Epidermal melanocyte (primary cell): ENCODE data around the gene EPN3.

Experiments
- DNase-seq: peaks from one replicate; pipeline ENCODE4 v3.0.0; 2011; ENCODE audit warnings: low spot score; ENCODE audit not compliant: insufficient read length

EPN3 gene

DNA sequence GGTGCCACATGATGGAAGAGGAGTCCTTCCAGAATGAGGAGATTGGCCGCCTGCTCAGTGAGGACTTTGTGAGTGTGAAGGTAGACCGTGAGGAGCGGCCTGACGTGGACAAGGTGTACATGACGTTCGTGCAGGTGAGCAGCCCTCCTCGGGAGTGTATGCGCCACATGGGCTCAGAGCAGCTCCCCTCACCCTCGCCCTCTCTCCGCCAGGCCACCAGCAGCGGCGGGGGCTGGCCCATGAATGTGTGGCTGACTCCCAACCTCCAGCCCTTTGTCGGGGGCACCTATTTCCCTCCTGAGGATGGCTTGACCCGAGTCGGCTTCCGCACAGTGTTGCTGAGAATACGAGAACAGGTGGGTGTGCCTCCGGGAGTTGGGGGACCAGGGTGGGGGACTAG, 16.3 kb downstream of the EPN3 start:
- no peak for DNase-seq

DNA sequence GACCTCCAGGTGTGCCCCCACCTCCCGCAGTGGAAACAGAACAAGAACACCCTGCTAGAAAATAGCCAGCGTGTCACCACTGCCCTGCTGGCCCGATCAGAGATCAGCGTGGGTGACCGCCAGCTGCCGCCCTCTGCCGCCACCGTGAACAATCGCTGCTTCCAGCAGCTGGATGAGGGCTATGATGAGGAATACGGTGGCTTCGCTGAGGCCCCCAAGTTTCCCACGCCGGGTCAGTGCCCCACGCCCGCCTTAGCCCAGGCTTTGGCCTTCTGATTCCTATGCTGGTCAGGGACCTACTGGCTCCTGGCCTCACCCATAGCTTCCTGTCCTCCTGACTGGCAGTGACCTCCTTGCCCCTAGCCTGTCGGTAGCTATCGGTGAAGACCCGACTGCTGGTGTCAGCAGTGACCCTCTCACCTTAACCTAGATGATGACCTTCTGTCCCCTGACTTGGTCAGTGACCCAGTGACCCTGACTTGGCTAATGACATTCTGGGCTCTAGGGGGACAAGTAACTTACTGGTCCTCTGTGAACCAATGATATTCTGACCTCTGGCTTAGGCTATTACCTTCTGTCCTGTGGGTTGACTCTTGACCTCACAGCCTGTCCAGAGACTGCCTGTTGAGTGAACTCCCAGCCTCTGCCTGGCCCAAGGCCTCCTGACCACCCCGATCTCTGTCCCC, 16.9 kb downstream of the EPN3 start:
- no peak for DNase-seq

DNA sequence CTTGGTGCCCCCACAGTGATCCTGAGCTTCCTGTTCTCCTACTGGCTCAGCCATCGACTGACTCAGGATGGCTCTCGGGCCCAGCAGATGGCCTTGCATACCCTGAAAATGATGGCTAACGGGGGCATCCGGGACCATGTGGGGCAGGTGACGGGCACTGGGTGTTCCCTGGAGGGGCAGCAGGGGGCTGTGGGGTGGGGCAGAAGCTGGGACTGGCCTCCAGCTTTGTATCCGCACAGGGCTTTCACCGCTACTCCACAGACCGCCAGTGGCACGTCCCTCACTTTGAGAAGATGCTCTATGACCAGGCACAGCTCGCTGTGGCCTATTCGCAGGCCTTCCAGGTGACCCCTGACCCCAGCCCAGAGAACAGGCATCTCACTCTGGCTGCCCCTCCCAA, 17.4 kb downstream of the EPN3 start:
- no peak for DNase-seq

DNA sequence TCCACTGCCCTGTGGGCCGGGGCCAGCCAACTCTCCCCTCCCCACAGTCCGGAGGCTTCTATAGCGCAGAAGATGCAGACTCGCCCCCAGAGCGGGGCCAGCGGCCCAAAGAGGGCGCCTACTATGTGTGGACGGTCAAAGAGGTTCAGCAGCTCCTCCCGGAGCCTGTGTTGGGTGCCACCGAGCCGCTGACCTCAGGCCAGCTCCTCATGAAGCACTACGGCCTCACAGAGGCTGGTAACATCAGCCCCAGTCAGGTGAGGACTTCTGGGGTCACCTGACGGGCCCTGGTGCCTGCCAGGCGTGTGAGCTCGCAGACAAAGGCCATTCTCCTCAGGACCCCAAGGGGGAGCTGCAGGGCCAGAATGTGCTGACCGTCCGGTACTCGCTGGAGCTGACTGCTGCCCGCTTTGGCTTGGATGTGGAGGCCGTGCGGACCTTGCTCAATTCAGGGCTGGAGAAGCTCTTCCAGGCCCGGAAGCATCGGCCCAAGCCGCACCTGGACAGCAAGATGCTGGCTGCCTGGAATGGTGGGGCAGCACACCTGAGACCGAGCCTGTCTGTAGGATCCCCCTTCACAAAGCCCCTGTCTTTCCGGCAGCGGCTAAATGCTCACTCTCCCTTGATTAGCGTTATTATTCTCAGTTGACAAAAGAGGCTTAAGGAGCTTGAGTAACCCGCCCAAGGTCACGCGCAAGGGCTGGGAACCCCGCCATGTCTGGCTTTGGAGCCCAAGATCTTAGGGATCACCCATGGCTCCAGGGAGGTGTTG, 18.3 kb downstream of the EPN3 start:
- no peak for DNase-seq

DNA sequence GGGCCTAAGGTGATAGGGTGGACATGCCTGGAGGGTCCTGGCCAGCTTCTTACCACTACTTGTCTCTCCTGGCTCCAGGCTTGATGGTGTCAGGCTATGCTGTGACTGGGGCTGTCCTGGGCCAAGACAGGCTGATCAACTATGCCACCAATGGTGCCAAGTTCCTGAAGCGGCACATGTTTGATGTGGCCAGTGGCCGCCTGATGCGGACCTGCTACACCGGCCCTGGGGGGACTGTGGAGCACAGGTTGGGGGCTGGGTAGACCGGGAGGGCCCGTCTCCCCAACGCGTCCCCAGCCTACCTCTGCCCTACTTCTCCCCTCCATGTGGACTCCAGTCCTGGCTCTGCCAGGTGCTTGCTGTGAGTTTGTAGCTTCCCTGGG, 18.9 kb downstream of the EPN3 start:
- DNase-seq: no peak

DNA sequence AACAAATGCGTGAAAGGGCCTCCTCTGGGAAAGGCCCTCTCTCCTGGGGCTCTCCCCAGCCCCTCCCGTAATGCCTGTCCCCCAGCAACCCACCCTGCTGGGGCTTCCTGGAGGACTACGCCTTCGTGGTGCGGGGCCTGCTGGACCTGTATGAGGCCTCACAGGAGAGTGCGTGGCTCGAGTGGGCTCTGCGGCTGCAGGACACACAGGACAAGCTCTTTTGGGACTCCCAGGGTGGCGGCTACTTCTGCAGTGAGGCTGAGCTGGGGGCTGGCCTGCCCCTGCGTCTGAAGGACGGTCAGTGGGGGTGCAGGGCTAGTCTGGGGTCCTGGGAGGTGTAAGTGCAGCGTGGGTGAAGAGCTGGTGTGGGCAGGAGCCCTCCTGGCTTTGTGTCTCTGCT, 19.3 kb downstream of the EPN3 start:
- no peak for DNase-seq

DNA sequence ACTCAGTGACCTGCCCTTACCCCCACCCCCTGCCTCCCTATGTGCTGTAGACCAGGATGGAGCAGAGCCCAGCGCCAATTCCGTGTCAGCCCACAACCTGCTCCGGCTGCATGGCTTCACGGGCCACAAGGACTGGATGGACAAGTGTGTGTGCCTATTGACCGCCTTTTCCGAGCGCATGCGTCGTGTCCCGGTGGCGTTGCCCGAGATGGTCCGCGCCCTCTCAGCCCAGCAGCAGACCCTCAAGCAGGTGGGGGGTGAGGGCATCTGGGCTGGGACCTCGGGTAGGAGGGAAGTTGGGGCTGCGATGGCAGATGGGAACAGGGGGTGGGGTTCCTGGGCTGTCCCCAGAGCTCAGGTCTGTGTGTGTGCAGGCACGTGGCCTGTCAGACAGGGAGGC, 21.7 kb downstream of the EPN3 start:
- DNase-seq: no peak

DNA sequence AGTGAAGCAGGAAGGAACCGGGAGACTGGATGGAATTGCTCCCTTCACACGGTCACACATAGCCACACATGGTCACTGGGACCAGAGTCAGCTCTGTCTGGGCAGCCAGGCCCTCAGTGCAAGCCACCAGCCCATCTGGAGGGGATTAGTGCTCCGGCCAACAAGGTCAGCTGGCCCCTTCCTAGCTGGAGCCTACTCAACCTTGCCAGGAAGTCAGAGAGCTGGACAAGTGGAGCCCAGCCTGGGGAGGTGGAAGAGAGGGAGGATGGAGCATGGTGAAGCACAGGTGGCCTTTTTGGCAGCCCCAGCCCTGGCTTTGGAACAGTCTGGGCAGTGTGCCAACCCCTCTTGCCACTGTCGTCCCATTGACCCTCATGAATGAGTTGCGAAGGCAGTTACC, 24.3 kb downstream of the EPN3 start:
- DNase-seq: no peak

DNA sequence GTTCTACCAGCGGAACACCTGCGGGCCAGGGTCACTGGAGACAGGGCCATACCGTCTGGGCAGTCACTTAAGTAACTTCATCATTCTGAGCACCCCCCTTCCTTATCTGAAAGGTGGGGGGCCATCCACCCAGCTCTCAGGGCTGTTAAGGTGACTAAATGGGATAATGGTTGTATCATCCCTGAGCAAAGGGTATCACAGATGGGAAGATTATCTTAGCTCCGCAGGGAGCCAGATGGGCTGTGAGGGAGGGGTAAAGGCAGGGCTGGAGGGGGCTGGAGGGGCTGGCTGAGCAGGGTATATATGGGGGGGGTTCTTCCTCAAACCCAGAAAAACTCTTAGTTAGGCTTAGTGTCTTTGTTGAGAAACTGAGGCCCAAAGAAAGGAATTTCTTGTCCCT, 25.1 kb downstream of the EPN3 start:
- no peak for DNase-seq

DNA sequence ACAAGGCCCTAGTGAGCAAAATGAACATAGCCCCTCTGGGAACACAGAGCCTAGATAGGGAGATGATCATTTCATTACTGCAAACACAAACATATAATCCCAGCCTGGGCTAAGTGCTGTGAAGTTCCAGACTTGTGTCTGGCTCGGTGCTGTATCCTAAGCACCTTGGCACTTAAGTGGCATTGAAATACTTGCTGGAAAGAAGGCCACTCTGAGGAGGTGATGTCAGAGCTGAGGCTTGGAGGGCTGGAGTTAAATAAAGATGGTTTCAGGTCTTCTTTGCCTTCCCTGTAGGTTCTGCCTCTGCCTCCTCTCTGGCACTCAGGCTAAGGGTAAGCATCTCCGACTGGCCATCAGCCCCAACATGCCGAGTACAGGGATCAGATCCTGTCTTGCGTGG, 25.6 kb downstream of the EPN3 start:
- DNase-seq: no peak

DNA sequence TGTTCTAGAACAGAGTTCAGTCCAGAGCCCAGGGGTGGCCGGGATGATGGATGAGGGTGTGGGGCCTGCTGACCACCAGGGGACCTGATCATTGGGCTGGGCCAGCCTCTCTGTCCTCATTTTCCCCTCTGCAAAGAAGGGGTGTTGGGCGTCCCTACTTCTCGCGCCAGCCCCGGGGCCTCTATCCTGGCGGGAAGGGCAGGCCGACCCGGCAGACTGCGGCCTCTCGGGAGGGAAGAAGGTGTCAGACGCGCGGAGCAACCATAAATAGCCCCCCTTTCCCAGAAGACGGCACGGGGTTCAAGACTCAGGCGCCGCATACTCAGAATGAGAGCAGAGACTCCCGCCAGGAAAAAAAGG, 26.0 kb downstream of the EPN3 start:
- no peak for DNase-seq

DNA sequence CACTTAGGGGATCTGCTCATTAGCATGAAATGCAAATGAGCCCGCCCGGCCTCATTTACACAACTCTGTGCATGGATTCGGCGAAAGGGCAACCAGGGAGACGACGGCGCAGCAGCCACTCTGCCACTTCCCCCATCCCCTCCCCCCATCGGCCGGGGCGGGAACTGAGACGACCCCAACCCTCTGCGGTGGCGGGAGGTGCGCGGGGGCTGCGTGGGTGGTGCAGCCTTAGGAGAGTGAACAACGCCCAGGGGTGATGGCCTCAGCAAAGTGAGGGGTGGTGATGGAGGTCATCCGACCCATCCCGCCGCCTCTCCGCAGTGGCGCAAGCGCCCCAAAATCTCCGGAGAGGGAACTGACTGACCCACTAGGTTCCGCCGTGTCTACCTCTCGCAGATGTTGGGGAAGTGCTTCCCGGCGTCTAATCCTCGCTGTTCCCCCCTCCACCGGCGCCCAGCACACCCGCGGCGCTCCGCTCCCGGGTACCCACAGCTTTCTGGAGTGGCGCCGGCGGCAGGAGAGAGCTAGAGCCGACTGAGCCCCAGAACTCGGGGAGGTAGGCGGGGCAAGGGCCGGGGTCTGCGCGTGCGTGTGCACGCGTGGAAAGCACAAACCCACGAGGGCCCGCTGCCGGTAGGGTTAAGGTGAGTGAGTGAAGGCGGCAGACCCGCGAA, 26.5 kb downstream of the EPN3 start:
- no peak for DNase-seq

DNA sequence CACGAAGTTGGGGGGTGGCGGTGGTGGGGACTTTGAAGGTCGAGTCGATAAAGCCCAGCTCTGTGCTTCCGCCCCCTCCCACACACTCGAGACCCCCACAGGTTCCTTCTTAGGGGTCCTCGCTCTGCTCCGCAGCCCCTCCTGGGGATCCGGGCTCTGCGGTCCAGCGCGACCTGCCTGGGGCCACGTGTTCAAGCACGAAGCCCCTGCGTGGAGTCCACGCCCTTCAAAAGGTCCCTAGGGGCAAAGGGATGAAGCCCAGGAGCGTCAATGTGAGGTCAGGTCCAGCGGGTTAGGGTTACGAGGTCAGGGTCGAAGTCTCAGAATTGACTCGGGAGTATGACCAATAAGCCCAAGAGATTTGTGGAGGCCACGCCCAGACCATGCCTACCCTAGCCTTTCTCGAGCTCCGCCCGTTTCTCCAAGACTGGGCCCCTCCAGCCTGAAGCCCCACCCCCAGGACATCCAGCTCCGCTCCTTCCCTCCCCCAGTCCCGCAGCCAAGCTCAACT, 27.2 kb downstream of the EPN3 start:
- peak; percentile 66 for DNase-seq

DNA sequence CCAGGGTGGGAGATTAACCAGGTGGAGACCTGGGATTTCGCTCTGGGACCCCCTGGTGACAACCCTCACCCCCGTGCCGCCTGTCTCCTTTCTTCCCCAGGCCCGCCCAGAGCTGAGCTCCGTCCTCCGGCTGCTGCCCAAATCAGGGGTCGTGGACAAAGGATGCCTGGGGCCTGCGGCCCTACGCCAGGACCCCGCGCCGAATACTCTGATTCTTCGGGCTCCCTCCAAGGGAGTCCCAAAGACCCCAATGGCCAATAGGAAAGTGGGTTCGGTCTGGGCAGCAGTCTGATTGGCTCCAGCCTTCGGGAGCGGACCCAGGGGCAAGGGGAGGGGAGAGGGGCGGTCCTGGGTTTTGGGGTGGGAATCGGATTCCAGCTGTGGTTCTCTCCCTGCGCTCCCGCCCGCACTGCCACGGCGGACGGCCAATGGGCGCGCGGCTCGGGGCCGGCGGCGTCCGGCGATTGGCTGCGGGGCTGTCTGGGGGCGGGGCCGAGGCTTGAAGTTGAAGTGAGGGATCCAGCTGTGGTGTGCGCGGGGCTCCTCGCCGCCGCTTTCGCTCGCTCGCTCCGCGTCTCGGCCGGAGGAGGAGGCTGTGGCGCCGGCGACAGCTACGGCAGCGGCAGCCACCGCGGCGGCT, 27.8 kb downstream of the EPN3 start, which contains the start of gene CACNA1G:
Gene CACNA1G (plus strand): TSS at position 531 of the 640 bp plus-strand sequence. CDS start 745 bp downstream, outside the sequence.
- DNase-seq: peak; percentile 97

DNA sequence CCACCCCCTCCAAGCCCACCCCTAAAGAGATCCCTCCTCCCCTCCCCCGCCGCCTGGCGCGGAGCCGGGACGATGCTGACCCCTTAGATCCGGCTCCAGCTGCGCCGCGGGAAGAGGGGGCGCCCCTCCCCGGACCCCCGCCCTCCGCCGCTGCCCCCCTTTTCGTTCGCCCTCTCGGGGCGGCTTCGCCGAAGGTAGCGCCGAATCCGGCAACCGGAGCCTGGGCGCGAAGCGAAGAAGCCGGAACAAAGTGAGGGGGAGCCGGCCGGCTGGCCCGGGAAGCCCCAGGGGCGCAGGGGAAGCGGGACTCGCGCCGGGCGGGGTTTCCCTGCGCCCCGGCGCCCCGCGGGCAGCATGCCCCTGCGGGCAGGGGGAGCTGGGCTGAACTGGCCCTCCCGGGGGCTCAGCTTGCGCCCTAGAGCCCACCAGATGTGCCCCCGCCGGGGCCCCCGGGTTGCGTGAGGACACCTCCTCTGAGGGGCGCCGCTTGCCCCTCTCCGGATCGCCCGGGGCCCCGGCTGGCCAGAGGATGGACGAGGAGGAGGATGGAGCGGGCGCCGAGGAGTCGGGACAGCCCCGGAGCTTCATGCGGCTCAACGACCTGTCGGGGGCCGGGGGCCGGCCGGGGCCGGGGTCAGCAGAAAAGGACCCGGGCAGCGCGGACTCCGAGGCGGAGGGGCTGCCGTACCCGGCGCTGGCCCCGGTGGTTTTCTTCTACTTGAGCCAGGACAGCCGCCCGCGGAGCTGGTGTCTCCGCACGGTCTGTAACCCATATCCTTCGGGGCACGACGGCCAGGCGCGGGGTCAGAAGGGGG, 28.6 kb downstream of the EPN3 start:
- no peak for DNase-seq

DNA sequence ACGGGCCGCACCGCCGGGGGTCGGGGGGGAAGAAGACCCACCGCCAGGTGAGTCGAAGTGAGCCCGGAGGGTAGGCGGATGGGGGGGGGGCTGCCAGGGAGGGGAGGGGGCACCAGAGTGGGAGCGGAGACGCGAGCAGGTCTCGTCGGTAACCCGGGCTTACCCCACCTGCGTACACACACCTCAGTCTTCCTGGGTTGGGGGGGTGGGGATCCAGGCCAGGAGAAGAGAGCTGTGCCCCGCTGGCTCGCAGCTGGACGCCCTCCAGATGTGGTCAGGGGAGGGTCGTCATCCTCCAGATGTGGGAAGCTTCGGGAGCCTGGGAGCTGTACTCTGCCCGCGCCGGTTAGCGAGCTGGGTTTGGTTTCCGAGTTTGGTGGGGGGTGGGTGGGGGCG, 29.2 kb downstream of the EPN3 start:
- DNase-seq: no peak

DNA sequence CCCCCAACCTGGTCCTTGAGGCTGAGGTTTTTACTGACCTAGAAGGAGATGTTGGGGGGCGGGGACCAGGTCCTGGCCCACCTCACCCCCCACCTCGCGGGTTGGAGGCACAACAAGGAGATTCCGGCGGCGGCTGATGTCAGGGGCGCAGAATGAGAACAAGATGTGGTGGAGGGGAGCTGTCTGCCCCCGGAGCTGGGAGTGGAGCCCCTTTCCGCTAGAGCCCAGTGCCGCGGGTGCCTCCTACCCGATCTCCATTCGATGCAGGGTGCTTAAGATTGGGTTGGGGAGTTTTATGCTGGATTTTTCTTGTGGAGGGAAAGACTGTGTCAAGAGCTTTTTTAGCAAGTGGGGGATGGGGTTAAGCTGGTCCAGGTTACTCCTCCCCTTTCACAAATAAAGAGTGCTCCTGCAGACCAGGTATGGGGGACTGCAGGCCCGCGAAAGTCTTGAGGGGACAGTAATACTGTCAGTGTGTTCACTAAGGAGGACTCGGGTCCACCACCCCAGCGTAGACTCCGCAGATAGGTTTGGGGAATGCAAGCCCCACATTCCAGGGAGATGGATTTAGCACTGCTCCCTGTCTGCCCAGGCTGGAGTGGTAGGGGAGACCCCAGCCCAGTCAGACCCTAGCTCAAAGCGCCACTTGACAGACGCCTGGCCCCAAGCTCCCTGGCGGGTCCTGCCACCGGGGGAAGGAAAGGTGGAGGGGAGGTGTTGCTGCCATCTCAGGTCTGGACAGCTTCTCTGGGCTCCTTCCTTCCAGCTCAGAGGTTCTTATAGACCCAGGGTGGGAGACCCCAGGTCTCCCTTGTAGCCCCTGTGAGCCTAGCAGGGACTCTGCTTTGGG, 29.9 kb downstream of the EPN3 start:
- DNase-seq: no peak

DNA sequence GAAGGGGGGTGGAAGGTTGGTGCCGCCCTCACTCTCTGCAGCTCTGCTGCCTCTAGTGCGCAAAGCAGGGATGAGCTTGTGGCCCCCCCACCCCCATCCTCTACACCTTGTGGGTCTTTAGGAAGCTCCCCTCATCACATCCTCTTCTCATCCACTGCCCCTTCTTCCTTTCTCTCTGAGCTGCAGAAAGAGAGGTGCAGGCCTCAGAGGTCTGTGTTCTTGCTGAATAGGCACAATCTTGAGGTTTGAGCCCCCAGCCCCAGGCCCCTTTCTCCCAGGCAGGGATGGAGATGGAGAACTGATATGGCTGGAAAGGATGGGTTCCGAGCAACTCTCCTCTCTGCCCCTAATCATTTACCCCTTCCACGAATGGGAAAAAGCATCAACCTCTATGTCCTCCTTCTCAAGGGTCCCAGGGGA, 30.6 kb downstream of the EPN3 start:
- DNase-seq: no peak

DNA sequence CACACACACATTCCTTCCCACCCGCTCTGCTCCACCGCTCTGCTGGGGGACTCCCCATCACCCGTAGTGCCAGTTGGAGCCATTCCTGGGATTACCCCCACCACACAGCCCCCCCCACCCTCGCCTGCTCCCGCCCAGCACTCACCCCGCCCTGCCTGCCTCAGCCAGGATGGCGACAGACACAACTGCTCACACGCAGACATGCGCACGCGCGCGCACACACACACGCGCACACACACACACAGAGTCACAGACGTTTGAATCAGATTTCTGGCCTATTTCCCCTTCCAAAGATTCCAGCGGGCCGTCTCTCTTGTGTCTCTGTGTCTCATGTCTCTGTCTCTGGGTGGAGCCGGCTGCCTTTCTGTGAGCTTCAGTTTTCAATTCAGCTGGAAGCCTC, 32.4 kb downstream of the EPN3 start:
- peak; percentile 59 for DNase-seq
